IPS-20b (cell line): Measurements from ENCODE around the gene SDK1.

Experiments used
- H3K27ac ChIP-seq: one replicate; pipeline ENCODE4 v1.5.1; 2013; ENCODE audit warnings: low read length
- H3K27me3 ChIP-seq: 2 replicates; pipeline ENCODE4 v1.6.1; 2013; ENCODE audit warnings: mild to moderate bottlenecking, low read length, inconsistent platforms; ENCODE audit not compliant: insufficient read depth
- H3K36me3 ChIP-seq: 2 replicates; pipeline ENCODE4 v1.6.1; 2013; ENCODE audit warnings: low read depth, mild to moderate bottlenecking, inconsistent platforms, low read length, moderate library complexity; ENCODE audit not compliant: insufficient read depth
- H3K4me1 ChIP-seq: 2 replicates; pipeline ENCODE4 v1.6.1; 2013; ENCODE audit warnings: mild to moderate bottlenecking, control low read depth, inconsistent platforms, low read length, moderate library complexity; ENCODE audit not compliant: insufficient read depth
- H3K4me3 ChIP-seq: 2 replicates; pipeline ENCODE4 v1.5.1; 2013; ENCODE audit warnings: mild to moderate bottlenecking, low read length, inconsistent platforms
- H3K9ac ChIP-seq: 2 replicates; pipeline ENCODE4 v1.6.1; 2013; ENCODE audit warnings: low read depth, mild to moderate bottlenecking, inconsistent platforms, low read length, moderate library complexity
- H3K9me3 ChIP-seq: 2 replicates; pipeline ENCODE4 v1.6.1; 2013; ENCODE audit warnings: mild to moderate bottlenecking, low read depth, low read length, inconsistent platforms; ENCODE audit not compliant: insufficient read depth

SDK1 gene

DNA sequence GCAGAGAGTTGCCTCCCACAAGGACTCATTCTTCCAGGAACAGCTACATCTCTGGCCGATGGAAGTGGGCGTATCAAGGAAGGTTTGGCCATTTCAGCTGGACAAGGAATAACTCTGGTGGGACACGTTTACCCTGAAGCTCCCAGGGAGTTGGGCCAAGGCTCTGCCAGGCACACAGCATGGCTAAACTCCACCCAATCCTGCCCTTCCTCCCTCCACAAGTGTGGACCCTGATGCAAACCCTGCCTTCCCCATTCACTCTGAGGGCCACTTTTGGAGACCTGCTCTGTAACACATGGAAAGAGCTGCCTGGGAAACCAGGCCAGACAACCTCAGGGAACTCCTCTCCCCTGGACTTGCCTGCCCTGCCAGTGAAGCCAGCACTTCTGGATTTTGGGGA is 973.2 kb downstream of the SDK1 start:
- Histone ChIP-seq H3K27me3 (no peaks in the 10 kb centered on the region), H3K4me3 (no peak overlapping the region)

DNA sequence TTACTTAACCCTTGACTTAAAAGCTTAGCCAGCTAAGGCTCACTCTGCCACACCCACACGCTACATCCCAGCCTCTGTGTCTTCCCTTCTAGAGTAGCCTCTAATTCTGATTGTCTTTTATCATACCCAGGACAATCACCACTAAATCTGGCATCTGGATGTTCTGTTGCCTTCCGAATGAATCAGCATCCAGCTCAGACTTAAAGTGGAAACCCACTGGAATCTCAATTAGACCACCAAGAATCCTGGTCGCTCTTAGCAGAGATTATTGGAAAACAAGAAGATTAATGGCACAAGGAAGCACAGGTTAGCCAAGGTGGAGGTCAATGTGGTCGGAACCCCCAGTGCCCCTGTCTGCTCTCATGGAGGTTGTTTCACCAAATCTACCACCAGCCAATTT is 976.9 kb downstream of the SDK1 start:
- Histone ChIP-seq H3K4me3 (no peak overlapping the region), H3K9me3 (no peaks in the 10 kb centered on the region), H3K9ac (no peak overlapping the region), H3K27ac (no peak overlapping the region), H3K4me1 (no peaks in the 10 kb centered on the region), H3K36me3 (no peaks in the 10 kb centered on the region), H3K27me3 (no peaks in the 10 kb centered on the region)

More for the DNA sequence above, 973.2 kb downstream of the SDK1 start:
- Histone ChIP-seq H3K36me3 (no peaks in the 10 kb centered on the region), H3K27ac (no peak overlapping the region), H3K4me1 (no peaks in the 10 kb centered on the region), H3K9me3 (no peaks in the 10 kb centered on the region), H3K9ac (no peak overlapping the region)

DNA sequence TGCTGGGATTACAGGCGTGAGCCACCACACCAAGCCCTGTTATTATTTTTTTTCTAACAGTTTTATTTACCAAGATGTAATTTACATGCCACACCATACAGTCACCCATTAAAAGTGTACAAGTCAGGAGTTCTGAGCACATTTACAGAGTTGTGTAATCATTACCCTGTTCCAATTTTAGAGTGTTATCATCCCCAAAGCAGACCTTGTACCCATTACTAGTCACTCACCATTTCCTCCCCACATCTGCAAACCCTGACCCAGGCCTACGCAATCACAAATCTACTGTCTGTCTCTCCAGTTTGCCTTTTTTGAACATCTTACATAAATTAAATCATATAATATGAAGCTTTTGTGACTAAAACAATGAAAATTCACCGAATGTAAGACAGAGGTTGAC is 978.2 kb downstream of the SDK1 start:
- Histone ChIP-seq H3K4me3 (no peak overlapping the region), H3K9me3 (no peaks in the 10 kb centered on the region)

DNA sequence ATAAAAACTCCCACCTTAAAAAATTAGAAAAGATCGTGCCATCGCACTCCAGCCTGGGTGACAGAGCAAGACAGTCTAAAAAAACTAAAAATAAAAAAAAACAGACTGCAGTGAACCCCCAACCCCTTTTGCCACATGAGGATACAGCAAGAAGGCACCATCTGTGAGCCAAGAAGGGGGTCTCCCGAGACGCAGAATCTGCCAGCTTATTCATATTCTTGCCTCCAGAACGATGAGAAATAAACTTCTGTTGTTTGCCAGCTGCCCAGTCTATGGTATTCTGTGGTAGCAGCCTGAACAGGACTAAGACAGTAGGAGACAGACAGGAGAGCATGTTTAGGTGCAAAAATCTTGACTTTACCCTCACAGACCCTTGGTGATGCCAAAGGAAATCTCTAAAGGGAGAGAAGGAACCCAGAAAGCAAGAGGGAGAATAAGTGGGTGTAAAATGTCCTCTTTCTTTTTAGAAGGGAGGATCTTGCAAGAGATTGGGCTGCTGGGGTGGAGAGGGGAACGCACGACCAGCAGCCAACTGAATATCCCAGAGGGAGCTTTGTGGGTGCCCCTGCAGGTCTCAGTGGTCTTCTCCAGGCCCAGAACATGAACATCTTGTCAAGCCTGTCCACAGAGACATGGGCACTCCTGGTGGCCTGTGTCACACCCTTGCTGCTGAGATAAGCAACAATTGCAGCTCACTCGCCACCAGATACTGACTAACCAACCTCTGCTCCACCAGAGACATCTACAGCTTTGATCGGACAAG is 980.4 kb downstream of the SDK1 start:
- H3K4me1 ChIP-seq = no peaks in the 10 kb centered on the region
- no peak overlapping the region for H3K27ac ChIP-seq
- H3K4me3 ChIP-seq = no peak overlapping the region
- H3K9me3 ChIP-seq = no peaks in the 10 kb centered on the region
- no peaks in the 10 kb centered on the region for H3K36me3 ChIP-seq
- H3K27me3 ChIP-seq = no peaks in the 10 kb centered on the region
- no peak overlapping the region for H3K9ac ChIP-seq

More for the DNA sequence above, 978.2 kb downstream of the SDK1 start:
- Histone ChIP-seq H3K27ac (no peak overlapping the region), H3K4me1 (no peaks in the 10 kb centered on the region), H3K27me3 (no peaks in the 10 kb centered on the region), H3K36me3 (no peaks in the 10 kb centered on the region), H3K9ac (no peak overlapping the region)

DNA sequence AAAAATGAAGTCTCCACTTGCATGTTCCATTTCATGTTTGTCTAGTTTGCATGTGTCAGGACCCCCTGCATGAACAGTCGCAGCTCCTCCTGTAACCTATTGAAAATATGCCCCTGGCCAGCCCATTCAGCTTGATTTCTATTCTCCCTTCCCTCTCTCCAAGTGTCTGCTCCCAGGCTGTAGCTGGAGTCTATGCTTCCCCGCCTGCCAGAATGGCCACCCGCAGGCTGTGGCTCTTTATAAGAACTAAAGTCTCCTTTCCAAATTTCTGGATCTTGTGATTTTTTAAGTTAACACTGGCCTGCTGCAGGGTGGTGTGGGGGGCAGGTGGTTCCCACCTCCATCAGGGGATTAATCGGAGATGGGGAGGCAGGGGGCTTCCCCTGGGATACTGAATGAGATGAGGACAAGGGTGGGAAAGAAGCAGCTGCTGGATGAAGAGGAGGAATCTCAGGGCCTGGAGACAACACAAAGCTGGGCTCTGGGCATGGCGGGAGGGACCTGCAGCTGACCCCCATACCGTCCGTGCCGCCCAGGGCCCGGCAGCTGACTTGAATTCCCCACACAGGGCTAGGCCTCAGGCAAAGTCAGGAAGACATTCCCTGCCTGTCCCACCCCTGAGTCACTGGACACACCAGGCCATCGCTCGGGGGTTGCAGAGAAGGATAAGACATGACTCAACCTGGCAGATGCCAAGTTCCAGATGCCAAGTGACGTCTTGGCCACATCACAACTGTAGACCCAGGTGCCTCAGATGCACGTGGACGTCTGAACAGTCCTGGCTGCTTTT is 981.6 kb downstream of the SDK1 start:
- Histone ChIP-seq H3K9ac (no peak overlapping the region), H3K4me3 (no peak overlapping the region), H3K27ac (no peak overlapping the region), H3K4me1 (no peaks in the 10 kb centered on the region), H3K9me3 (no peaks in the 10 kb centered on the region), H3K36me3 (no peaks in the 10 kb centered on the region), H3K27me3 (no peaks in the 10 kb centered on the region)

DNA sequence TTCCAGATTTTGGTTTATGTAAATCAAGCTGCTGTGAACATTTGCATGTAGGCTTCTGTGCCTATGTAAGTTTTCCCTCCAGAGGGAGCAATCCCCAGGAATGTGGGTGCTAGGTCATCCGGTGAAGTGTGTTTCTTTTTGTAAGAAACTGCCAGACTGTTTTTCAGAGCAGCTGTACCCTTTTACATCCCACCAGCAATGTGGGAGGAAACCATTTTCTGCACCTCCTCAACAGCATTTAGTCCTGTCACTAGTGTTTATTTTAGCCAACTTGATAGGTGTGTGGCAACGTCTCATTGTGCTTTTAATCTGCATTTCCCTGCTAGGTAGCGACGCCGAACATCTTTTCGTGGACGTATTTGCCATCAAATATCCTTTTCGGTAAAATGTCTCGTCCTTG is 985.3 kb downstream of the SDK1 start:
- no peaks in the 10 kb centered on the region for H3K4me1 ChIP-seq
- H3K9ac ChIP-seq = no peak overlapping the region
- no peaks in the 10 kb centered on the region for H3K27me3 ChIP-seq
- H3K27ac ChIP-seq = no peak overlapping the region
- H3K36me3 ChIP-seq = no peaks in the 10 kb centered on the region
- H3K9me3 ChIP-seq = peaks cover 7% of the 10 kb centered on the region; the same call in 1 of the 2 replicates
- no peak overlapping the region for H3K4me3 ChIP-seq

DNA sequence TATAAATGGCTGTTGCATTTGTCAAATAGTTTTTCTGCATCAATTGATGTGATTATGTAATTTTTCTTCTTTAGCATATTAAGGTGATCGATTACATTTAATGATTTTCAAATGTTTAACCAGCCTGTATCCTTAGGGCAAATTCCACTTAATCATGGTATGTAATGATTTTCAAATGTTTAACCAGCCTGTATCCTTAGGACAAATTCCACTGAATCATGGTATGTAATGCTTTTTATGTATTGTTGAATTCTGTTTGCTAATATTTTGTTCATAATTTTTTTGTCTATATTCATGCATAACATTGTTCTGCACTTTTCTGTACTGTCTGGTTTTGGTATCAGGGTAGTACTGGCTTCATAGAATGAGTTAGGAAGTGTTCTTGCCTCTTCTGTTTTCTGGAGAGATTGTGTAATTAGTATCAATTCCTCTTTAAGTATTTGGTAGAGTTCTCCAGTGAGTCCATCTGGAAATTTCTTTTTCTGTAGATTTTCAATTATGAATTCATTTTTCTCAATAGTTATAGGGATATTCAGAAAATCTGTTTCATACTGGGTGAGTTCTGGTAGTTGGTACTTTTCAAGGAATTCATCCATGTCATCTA is 987.8 kb downstream of the SDK1 start:
- Histone ChIP-seq H3K9me3 (peaks cover 28% of the 10 kb centered on the region), H3K9ac (no peak overlapping the region), H3K27me3 (no peaks in the 10 kb centered on the region), H3K4me1 (no peaks in the 10 kb centered on the region), H3K36me3 (no peaks in the 10 kb centered on the region), H3K4me3 (no peak overlapping the region), H3K27ac (no peak overlapping the region)

DNA sequence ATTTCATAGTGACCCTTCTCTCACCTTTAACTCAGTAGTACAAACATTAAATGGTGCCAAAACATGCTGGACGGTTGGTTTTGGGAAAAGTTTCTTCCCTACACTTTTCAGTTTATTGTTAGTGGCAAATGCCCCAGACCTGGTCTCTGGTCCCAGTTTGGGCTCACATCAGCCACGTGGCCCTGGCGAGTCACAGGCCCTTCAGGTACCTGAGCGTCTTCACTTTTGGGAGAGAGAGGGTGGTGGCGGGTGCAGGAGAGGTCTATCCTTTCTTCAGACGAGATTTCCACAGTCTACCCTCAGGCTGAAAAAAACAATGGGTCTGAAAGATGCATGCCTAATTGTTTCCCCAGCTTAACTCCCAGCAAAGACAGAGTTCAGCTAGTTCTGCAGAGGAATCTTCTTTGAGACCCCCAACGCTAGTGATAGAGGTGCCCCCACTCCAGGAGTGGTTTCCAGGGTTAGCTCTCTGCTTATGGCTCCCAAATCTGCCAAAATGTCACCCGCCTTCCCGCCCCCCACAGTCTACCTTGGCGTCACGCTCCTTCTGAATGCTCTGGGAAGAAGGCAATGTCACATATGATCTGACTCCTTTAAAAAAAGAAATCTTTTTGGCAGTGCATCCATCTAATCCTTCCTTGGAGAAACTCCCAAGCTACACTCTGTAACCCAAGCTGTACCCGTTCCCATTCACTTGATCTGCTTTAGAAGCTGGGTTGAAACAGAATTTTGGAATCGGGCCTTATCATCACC is 996.3 kb downstream of the SDK1 start:
- no peaks in the 10 kb centered on the region for H3K36me3 ChIP-seq
- no peak overlapping the region for H3K4me3 ChIP-seq
- H3K9me3 ChIP-seq = peaks cover 23% of the 10 kb centered on the region
- no peaks in the 10 kb centered on the region for H3K27me3 ChIP-seq
- no peaks in the 10 kb centered on the region for H3K4me1 ChIP-seq
- no peak overlapping the region for H3K27ac ChIP-seq
- no peak overlapping the region for H3K9ac ChIP-seq

DNA sequence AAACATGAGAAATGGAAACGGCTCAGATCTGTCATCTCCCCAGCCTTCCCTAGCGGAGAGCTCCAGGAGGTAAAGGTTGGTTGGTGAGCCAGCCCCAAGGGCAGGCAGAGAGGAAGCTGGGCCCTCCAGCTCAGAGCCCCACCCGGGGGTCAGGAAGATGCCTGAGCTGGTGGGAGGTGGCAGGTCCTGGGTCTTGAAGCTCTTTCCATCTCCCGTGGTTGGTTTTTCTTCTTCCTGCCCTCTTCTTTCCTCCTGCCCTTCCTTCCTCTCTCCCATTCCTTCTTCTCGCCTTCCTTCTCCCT is 996.8 kb downstream of the SDK1 start:
- Histone ChIP-seq H3K36me3 (no peaks in the 10 kb centered on the region), H3K27me3 (no peaks in the 10 kb centered on the region), H3K4me3 (no peak overlapping the region), H3K9me3 (peaks cover 19% of the 10 kb centered on the region), H3K4me1 (no peaks in the 10 kb centered on the region), H3K27ac (no peak overlapping the region), H3K9ac (no peak overlapping the region)

DNA sequence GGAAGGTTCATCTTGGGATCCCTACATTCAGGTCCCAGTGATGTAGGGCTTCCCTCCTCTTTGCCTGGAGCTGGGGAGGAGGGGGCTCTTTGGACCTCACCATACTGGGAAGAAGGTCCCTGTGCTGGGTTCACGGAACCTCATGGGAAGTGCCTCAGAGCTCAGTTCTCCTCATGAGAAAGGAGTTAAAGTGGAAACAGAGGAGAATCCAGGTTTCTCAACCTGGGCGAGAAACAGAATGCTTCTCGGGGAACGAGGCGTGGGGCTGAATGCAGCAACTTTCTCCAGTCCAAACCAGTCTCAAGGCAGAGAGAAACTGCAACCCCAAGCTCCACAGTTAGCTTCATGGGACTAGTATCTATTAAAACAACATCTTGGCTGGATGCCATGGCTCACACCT is 998.4 kb downstream of the SDK1 start:
- H3K9ac ChIP-seq = no peak overlapping the region
- H3K4me1 ChIP-seq = no peaks in the 10 kb centered on the region
- peaks cover 6% of the 10 kb centered on the region for H3K9me3 ChIP-seq
- no peak overlapping the region for H3K4me3 ChIP-seq
- no peaks in the 10 kb centered on the region for H3K27me3 ChIP-seq
- no peak overlapping the region for H3K27ac ChIP-seq
- H3K36me3 ChIP-seq = no peaks in the 10 kb centered on the region

DNA sequence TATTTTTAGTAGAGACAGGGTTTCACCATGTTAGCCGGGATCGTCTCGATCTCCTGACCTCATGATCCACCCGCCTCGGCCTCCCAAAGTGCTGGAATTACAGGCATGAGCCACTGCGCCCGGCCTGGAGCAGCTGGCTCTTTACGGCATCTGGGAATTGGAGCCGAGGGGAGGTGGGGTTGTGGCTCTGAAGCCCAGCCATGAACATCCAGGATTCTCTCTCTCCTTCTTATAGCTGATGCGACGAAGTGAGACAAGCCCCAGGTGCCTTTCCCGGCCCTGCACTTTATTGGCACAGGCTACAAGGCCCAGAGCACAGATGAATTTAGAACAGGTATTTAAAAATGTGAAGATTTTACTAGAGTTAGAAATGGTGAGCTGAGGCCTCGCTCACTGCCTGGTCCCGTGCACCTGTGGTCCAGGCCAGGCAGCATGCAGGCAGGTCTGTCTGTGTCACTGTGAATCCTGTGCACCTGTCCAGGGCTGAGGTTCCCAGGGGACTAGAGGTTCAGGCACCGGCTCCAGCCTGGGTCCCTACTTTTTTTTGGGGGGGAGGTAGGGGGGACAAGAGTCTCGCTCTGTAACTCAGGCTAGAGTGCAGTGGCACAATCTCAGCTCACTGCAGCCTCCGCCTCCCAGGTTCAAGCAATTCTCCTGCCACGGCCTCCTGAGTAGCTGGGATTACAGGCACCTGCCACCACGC is 1001.3 kb downstream of the SDK1 start:
- no peak overlapping the region for H3K4me3 ChIP-seq
- peaks cover 21% of the 10 kb centered on the region for H3K27me3 ChIP-seq
- no peaks in the 10 kb centered on the region for H3K9me3 ChIP-seq
- H3K27ac ChIP-seq = no peak overlapping the region
- no peak overlapping the region for H3K9ac ChIP-seq
- H3K4me1 ChIP-seq = peaks cover 1% of the 10 kb centered on the region; the same call in 1 of the 2 replicates
- no peaks in the 10 kb centered on the region for H3K36me3 ChIP-seq
